Liver (tissue), 9 donors: Measurements from ENCODE around the gene RASL11A. TPM values are rescaled to one million over a fixed set of nuclear protein-coding genes. Genes with fewer than 3 reads are reported as not detected.

Source experiments
- DNase-seq: peaks from one replicate; pipeline ENCODE4 v3.0.0-alpha.2; 2017; ENCODE audit warnings: low spot score
- H3K27ac ChIP-seq, 2 donors: one replicate each; pipeline ENCODE4 v1.7.0; 2013; ENCODE audit warnings: inconsistent platforms in 2 of 2, low read length in 2 of 2, control low read depth in 1 of 2, low read depth in 1 of 2, mild to moderate bottlenecking in 1 of 2
- H3K27me3 ChIP-seq, 4 donors: one replicate each; pipeline versions ENCODE4 v1.6.1 to v1.7.0; 2013; ENCODE audit warnings: low read length in 3 of 4, inconsistent platforms in 1 of 4, mild to moderate bottlenecking in 1 of 4, moderate library complexity in 1 of 4; ENCODE audit not compliant: control insufficient read depth in 4 of 4, insufficient read depth in 4 of 4
- H3K36me3 ChIP-seq, 4 donors: one replicate each; pipeline versions ENCODE4 v1.6.1 to v1.7.0; 2013; ENCODE audit warnings: low read length in 3 of 4, mild to moderate bottlenecking in 3 of 4, low read depth in 1 of 4, moderate library complexity in 1 of 4; ENCODE audit not compliant: control insufficient read depth in 4 of 4, insufficient read depth in 3 of 4
- H3K4me1 ChIP-seq, 4 donors: one replicate each; pipeline versions ENCODE4 v1.6.1 to v1.7.0; 2013; ENCODE audit warnings: low read length in 3 of 4, mild to moderate bottlenecking in 3 of 4, moderate library complexity in 1 of 4; ENCODE audit not compliant: control insufficient read depth in 4 of 4, insufficient read depth in 4 of 4
- H3K4me3 ChIP-seq, 3 donors: one replicate each; pipeline versions ENCODE4 v1.6.1 to v1.7.0; 2013; ENCODE audit warnings: low read length in 3 of 3, control low read depth in 1 of 3, low read depth in 1 of 3, mild to moderate bottlenecking in 1 of 3
- H3K9ac ChIP-seq, 2 donors: one replicate each; pipeline ENCODE4 v1.7.0; 2013; ENCODE audit warnings: low read length in 2 of 2, mild to moderate bottlenecking in 2 of 2, moderate library complexity in 2 of 2, control low read depth in 1 of 2, low read depth in 1 of 2
- H3K9me3 ChIP-seq, 4 donors: one replicate each; pipeline versions ENCODE4 v1.6.1 to v1.7.0; 2013; ENCODE audit warnings: low read length in 3 of 4; ENCODE audit not compliant: control insufficient read depth in 4 of 4
- EGR1 ChIP-seq, 2 donors: IDR thresholded peaks; 2 replicates each; pipeline ENCODE4 v1.6.1; 2016 to 2018; ENCODE audit warnings: antibody characterized with exemption in 2 of 2, low read depth in 2 of 2
- FOXA1 ChIP-seq: IDR thresholded peaks from 2 replicates; pipeline ENCODE4 v1.6.1; 2016; ENCODE audit warnings: antibody characterized with exemption
- FOXA2 ChIP-seq: IDR thresholded peaks from 2 replicates; pipeline ENCODE4 v1.6.1; 2016; ENCODE audit warnings: antibody characterized with exemption
- GABPA ChIP-seq, 2 donors: IDR thresholded peaks in 1 of 2; conservative IDR thresholded peaks in 1 of 2; 2 replicates each; pipeline ENCODE4 v1.6.1; 2016; ENCODE audit warnings: antibody characterized with exemption in 2 of 2, mild to moderate bottlenecking in 1 of 2, moderate library complexity in 1 of 2
- HNF4A ChIP-seq, 2 donors: conservative IDR thresholded peaks; 2 replicates each; pipeline ENCODE4 v1.6.1; 2016; ENCODE audit warnings: antibody characterized with exemption in 2 of 2, mild to moderate bottlenecking in 2 of 2
- HNF4G ChIP-seq: IDR thresholded peaks from 2 replicates; pipeline ENCODE4 v1.6.1; 2016; ENCODE audit warnings: antibody characterized with exemption
- JUND ChIP-seq, 2 donors: IDR thresholded peaks; 2 replicates each; pipeline ENCODE4 v1.6.1; 2016; ENCODE audit warnings: antibody characterized with exemption in 2 of 2
- NR2F2 ChIP-seq: IDR thresholded peaks from 2 replicates; pipeline ENCODE4 v1.6.1; 2016; ENCODE audit warnings: antibody characterized with exemption
- RAD21 ChIP-seq, 2 donors: IDR thresholded peaks; 2 replicates each; pipeline ENCODE4 v1.6.1; 2016; ENCODE audit warnings: antibody characterized with exemption in 2 of 2, mild to moderate bottlenecking in 2 of 2
- RXRA ChIP-seq, 2 donors: IDR thresholded peaks; 2 replicates each; pipeline ENCODE4 v1.6.1; 2017 to 2018; ENCODE audit warnings: antibody characterized with exemption in 2 of 2, mild to moderate bottlenecking in 1 of 2
- SP1 ChIP-seq: IDR thresholded peaks from 2 replicates; pipeline ENCODE4 v1.6.1; 2018; ENCODE audit warnings: antibody characterized with exemption, mild to moderate bottlenecking
- TAF1 ChIP-seq: conservative IDR thresholded peaks from 2 replicates; pipeline ENCODE4 v1.6.1; 2016; ENCODE audit warnings: antibody characterized with exemption, mild to moderate bottlenecking
- YY1 ChIP-seq: IDR thresholded peaks from 2 replicates; pipeline ENCODE4 v1.6.1; 2016; ENCODE audit warnings: antibody characterized with exemption, mild to moderate bottlenecking
- WGBS: extraction: QIAGEN DNeasy Blood & Tissue Kit; methylation state at CpG from one replicate; pipeline ENCODE4 v1.1.7; 2013; 5-methylcytosine and 5-hydroxymethylcytosine counted together
- polyA plus RNA-seq, 2 donors: library from polyadenylated mRNA; stranded (reverse) in 1 of 2; unstranded in 1 of 2; fragments of 200-250 nt in 1 of 2; fragments of >200 nt in 1 of 2; fragmentation: Nextera tagmentation in 1 of 2; extraction: Ambion mirVana in 1 of 2; gene quantifications; one replicate each; pipeline versions ENCODE4 v1.2.1 to v1.2.3, GENCODE V29; 2013 to 2015
- total RNA-seq, 2 donors: library from RNA; depleted of rRNA; stranded (reverse); fragments of >200 nt; gene quantifications; one replicate each; pipeline ENCODE4 v1.2.3, GENCODE V29; 2014
- TF ChIP-seq, protein P1 (sequence below): fragments of 150-350 bp; IDR thresholded peaks from 2 replicates; pipeline ENCODE4 v1.5.1; 2017; ENCODE audit warnings: improper control_type of control experiment, low read depth, low read length; ENCODE audit not compliant: missing input control
- TF ChIP-seq, protein P2 (sequence below): IDR thresholded peaks from 2 replicates; pipeline ENCODE4 v1.6.1; 2016; ENCODE audit warnings: antibody characterized with exemption, mild to moderate bottlenecking
- TF ChIP-seq, protein P3 (sequence below): IDR thresholded peaks from 2 replicates; pipeline ENCODE4 v1.6.1; 2016; ENCODE audit warnings: antibody characterized with exemption
- TF ChIP-seq, protein P4 (sequence below): IDR thresholded peaks from 2 replicates; pipeline ENCODE4 v1.6.1; 2016; ENCODE audit warnings: antibody characterized with exemption
- TF ChIP-seq, protein P5 (sequence below): IDR thresholded peaks from 2 replicates; pipeline ENCODE4 v1.6.1; 2016; ENCODE audit warnings: antibody characterized with exemption
- donor health status: healthy.
- donor health status: healthy.
- donor health status: healthy.
- donor health status: healthy.
- donor health status: healthy.

Gene RASL11A
- total and polyA plus RNA-seq, 4 donors, result 2.5 to 5.6 (median 4.0) TPM

DNA sequence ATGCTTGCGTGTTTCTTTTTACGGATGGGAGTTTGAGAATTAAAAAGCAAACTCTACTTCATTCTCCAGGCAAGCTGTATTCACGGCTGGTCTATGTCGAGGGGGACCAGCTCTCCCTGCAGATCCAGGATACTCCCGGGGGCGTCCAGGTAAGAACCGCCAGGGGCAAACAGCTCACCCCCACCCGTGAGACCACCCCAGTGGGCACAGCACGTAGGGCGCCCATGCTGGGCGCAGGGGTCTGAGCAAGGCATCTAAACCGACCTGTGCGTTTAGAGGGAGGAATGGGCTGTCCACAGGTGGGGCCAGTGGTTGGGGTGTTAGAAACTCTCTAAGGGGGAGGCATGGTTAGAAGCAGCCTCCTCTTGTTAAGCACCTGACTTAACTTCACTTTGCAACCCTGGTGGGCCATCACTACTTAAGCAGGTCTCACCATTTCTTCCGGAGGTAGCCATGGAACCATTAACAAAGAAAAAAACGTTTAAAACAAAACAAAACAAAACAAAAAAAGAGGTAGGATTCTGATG, 1.0 kb downstream of the RASL11A start:
- Histone ChIP-seq H3K9me3 (no peaks in the 10 kb centered on the region), H3K9ac (peak overlapping the region; percentile 39 to 63), H3K27ac (peak overlapping the region; percentile 88 to 94), H3K36me3 (no peaks in the 10 kb centered on the region), H3K4me3 (peak overlapping the region; percentile 65 to 88 (median 75)), H3K4me1 (peaks cover 3 to 20% (median 7%) of the 10 kb centered on the region in 4 donors), H3K27me3 (no peaks in the 10 kb centered on the region)
- no peak for TF ChIP-seq HNF4G
- 41% methylated on average over 15 of the region's 15 CpGs for WGBS
- no peak for DNase-seq

DNA sequence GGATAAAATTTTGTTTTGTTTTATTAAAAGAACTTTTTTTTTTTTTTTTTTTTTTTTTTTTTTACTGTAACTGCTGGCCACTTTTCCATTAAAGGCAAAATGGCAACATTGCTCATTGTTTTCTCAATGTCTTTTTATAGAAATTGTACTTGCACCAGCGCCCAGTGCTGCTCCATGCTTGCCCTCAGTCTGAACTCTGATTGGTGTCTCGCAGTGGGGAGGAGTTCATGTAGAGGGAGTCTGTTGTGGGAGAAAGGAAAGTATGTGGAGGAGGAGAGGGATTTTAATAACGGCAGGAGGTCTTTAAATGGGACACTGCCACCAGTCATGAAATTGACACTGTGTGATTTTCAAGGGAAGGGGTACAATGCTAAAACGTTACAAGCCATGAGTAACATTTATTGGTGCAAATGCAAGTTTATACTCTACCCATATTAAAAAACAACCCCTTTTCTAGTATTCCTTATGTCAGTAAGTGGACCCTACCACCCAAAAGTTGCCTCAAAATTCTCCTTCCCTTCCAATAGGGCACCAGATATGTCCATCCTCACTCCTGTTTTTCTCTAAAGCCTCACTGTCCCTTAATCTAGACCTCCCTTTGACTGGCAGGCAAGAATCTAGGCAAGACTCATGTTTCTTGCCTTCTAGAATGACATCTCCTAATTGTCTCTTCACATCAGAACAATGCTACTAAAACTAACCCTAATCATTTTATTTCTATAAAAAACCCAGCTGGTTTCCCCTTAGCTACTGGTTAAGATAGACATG, 3.2 kb downstream of the RASL11A start:
- no peak overlapping the region for H3K4me3 ChIP-seq
- no peak for DNase-seq
- no peak overlapping the region for H3K9ac ChIP-seq
- TF ChIP-seq, protein P1, sequence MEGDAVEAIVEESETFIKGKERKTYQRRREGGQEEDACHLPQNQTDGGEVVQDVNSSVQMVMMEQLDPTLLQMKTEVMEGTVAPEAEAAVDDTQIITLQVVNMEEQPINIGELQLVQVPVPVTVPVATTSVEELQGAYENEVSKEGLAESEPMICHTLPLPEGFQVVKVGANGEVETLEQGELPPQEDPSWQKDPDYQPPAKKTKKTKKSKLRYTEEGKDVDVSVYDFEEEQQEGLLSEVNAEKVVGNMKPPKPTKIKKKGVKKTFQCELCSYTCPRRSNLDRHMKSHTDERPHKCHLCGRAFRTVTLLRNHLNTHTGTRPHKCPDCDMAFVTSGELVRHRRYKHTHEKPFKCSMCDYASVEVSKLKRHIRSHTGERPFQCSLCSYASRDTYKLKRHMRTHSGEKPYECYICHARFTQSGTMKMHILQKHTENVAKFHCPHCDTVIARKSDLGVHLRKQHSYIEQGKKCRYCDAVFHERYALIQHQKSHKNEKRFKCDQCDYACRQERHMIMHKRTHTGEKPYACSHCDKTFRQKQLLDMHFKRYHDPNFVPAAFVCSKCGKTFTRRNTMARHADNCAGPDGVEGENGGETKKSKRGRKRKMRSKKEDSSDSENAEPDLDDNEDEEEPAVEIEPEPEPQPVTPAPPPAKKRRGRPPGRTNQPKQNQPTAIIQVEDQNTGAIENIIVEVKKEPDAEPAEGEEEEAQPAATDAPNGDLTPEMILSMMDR, result no peak
- no peak for TF ChIP-seq YY1
- TF ChIP-seq SP1, result no peak
- TF ChIP-seq FOXA1, result no peak
- no peak for TF ChIP-seq RXRA (IDR thresholded peaks at IDR 0.05)
- TF ChIP-seq TAF1, result no peak
- no peak for TF ChIP-seq NR2F2
- TF ChIP-seq, protein P2, sequence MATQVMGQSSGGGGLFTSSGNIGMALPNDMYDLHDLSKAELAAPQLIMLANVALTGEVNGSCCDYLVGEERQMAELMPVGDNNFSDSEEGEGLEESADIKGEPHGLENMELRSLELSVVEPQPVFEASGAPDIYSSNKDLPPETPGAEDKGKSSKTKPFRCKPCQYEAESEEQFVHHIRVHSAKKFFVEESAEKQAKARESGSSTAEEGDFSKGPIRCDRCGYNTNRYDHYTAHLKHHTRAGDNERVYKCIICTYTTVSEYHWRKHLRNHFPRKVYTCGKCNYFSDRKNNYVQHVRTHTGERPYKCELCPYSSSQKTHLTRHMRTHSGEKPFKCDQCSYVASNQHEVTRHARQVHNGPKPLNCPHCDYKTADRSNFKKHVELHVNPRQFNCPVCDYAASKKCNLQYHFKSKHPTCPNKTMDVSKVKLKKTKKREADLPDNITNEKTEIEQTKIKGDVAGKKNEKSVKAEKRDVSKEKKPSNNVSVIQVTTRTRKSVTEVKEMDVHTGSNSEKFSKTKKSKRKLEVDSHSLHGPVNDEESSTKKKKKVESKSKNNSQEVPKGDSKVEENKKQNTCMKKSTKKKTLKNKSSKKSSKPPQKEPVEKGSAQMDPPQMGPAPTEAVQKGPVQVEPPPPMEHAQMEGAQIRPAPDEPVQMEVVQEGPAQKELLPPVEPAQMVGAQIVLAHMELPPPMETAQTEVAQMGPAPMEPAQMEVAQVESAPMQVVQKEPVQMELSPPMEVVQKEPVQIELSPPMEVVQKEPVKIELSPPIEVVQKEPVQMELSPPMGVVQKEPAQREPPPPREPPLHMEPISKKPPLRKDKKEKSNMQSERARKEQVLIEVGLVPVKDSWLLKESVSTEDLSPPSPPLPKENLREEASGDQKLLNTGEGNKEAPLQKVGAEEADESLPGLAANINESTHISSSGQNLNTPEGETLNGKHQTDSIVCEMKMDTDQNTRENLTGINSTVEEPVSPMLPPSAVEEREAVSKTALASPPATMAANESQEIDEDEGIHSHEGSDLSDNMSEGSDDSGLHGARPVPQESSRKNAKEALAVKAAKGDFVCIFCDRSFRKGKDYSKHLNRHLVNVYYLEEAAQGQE, result no peak
- no peak for TF ChIP-seq EGR1 (IDR thresholded peaks at IDR 0.05; ENCODE audit: low read depth in 2 of 2)
- TF ChIP-seq, protein P3, sequence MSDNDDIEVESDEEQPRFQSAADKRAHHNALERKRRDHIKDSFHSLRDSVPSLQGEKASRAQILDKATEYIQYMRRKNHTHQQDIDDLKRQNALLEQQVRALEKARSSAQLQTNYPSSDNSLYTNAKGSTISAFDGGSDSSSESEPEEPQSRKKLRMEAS, result no peak
- no peak for TF ChIP-seq HNF4A (conservative IDR thresholded peaks at IDR 0.05)
- no peak for TF ChIP-seq FOXA2
- TF ChIP-seq GABPA (IDR thresholded peaks at IDR 0.05 in 1 of 2, conservative IDR thresholded peaks at IDR 0.05 in 1 of 2), result no peak
- TF ChIP-seq, protein P4, sequence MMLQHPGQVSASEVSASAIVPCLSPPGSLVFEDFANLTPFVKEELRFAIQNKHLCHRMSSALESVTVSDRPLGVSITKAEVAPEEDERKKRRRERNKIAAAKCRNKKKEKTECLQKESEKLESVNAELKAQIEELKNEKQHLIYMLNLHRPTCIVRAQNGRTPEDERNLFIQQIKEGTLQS, result no peak
- TF ChIP-seq, protein P5, sequence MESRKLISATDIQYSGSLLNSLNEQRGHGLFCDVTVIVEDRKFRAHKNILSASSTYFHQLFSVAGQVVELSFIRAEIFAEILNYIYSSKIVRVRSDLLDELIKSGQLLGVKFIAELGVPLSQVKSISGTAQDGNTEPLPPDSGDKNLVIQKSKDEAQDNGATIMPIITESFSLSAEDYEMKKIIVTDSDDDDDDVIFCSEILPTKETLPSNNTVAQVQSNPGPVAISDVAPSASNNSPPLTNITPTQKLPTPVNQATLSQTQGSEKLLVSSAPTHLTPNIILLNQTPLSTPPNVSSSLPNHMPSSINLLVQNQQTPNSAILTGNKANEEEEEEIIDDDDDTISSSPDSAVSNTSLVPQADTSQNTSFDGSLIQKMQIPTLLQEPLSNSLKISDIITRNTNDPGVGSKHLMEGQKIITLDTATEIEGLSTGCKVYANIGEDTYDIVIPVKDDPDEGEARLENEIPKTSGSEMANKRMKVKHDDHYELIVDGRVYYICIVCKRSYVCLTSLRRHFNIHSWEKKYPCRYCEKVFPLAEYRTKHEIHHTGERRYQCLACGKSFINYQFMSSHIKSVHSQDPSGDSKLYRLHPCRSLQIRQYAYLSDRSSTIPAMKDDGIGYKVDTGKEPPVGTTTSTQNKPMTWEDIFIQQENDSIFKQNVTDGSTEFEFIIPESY, result no peak
- TF ChIP-seq RAD21 (IDR thresholded peaks at IDR 0.05), result no peak
- TF ChIP-seq JUND (IDR thresholded peaks at IDR 0.05), result no peak
- TF ChIP-seq HNF4G, result no peak
- H3K27me3 ChIP-seq, result no peaks in the 10 kb centered on the region
- 83% methylated on average over 4 of the region's 4 CpGs for WGBS
- H3K4me1 ChIP-seq, result peaks cover 3 to 18% (median 7%) of the 10 kb centered on the region in 4 donors
- H3K9me3 ChIP-seq, result no peaks in the 10 kb centered on the region
- no peak overlapping the region for H3K27ac ChIP-seq
- H3K36me3 ChIP-seq, result no peaks in the 10 kb centered on the region
